ENCODE data around the gene PLCB1.

Gene PLCB1

DNA sequence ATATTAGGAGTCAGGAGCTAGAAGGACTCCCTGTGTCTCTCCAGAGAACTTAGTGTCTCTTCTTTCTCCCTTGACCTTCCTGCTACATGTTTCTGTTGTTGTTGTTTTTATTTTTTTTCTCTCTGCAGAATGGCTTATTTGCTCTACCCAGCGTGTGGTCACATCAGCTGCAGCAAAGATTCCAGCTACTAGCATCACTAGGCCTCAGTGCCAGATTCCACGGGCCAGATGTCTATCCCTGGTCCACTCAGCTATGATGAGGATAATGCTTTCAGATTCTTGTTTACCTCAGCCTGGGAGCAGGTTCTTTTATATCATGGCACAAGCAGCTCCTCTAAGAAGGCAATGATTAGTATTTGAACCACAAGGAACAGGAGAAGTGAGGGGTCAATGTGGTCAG is 110.0 kb downstream of the PLCB1 start:
- no peaks in the 10 kb centered on the region for H3K4me1 ChIP-seq (ENCODE audit: control insufficient read depth in 2 of 2, insufficient read depth in 2 of 2, low read length in 2 of 2)
- no peaks in the 10 kb centered on the region for H3K36me3 ChIP-seq (ENCODE audit: control insufficient read depth in 2 of 2, insufficient read depth in 2 of 2, low read length in 2 of 2)
- H3K27me3 ChIP-seq (ENCODE audit: control insufficient read depth in 2 of 2, insufficient read depth in 2 of 2, low read length in 2 of 2), result no peaks in the 10 kb centered on the region
- no peak overlapping the region for H3K4me3 ChIP-seq (ENCODE audit: low read length in 2 of 2)
- no peak overlapping the region for H3K27ac ChIP-seq (ENCODE audit: low read depth in 2 of 2, low read length in 2 of 2)
- no peak overlapping the region for H3K9ac ChIP-seq (ENCODE audit: low read depth in 1 of 2, low read length in 2 of 2)
- H3K9me3 ChIP-seq (ENCODE audit: control insufficient read depth in 2 of 2, low read length in 2 of 2), result no peaks in the 10 kb centered on the region

GRCh38 chr20:8242827-8243724 is 111.0 kb downstream of the PLCB1 start:
- Histone ChIP-seq H3K27ac (ENCODE audit: low read depth in 2 of 2, low read length in 2 of 2) (no peak overlapping the region), H3K4me1 (ENCODE audit: control insufficient read depth in 2 of 2, insufficient read depth in 2 of 2, low read length in 2 of 2) (no peaks in the 10 kb centered on the region)

GRCh38 chr20:8244637-8245036 is 112.6 kb downstream of the PLCB1 start:
- Histone ChIP-seq H3K4me3 (ENCODE audit: low read length in 2 of 2) (no peak overlapping the region), H3K36me3 (ENCODE audit: control insufficient read depth in 2 of 2, insufficient read depth in 2 of 2, low read length in 2 of 2) (no peaks in the 10 kb centered on the region), H3K4me1 (ENCODE audit: control insufficient read depth in 2 of 2, insufficient read depth in 2 of 2, low read length in 2 of 2) (no peaks in the 10 kb centered on the region), H3K9ac (ENCODE audit: low read depth in 1 of 2, low read length in 2 of 2) (no peak overlapping the region), H3K9me3 (ENCODE audit: control insufficient read depth in 2 of 2, low read length in 2 of 2) (no peaks in the 10 kb centered on the region), H3K27me3 (ENCODE audit: control insufficient read depth in 2 of 2, insufficient read depth in 2 of 2, low read length in 2 of 2) (no peaks in the 10 kb centered on the region), H3K27ac (ENCODE audit: low read depth in 2 of 2, low read length in 2 of 2) (no peak overlapping the region)

More at GRCh38 chr20:8242827-8243724, 111.0 kb downstream of the PLCB1 start:
- Histone ChIP-seq H3K9me3 (ENCODE audit: control insufficient read depth in 2 of 2, low read length in 2 of 2) (no peaks in the 10 kb centered on the region), H3K27me3 (ENCODE audit: control insufficient read depth in 2 of 2, insufficient read depth in 2 of 2, low read length in 2 of 2) (no peaks in the 10 kb centered on the region), H3K9ac (ENCODE audit: low read depth in 1 of 2, low read length in 2 of 2) (no peak overlapping the region), H3K4me3 (ENCODE audit: low read length in 2 of 2) (no peak overlapping the region), H3K36me3 (ENCODE audit: control insufficient read depth in 2 of 2, insufficient read depth in 2 of 2, low read length in 2 of 2) (no peaks in the 10 kb centered on the region)

DNA sequence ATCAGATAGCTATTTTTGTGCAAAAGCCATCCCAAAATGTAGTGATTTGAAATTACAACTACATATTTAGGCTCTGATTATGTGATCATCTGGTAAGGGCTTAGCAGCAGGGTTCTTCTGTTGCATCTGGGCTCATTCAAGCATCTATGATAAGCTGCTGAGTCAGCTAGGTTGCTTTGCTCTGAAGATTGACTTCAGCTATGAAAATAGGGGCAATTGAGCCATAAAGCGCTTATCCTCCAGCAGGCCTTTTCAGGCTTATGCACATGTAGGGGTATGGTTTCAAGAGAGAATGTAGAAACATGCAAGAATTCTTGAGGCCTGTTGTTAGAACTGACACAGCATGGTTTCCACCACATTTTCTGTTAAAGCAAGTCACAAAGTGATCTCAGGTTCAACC is 114.1 kb downstream of the PLCB1 start:
- Histone ChIP-seq H3K27ac (ENCODE audit: low read depth in 2 of 2, low read length in 2 of 2) (no peak overlapping the region), H3K36me3 (ENCODE audit: control insufficient read depth in 2 of 2, insufficient read depth in 2 of 2, low read length in 2 of 2) (no peaks in the 10 kb centered on the region), H3K9ac (ENCODE audit: low read depth in 1 of 2, low read length in 2 of 2) (no peak overlapping the region), H3K27me3 (ENCODE audit: control insufficient read depth in 2 of 2, insufficient read depth in 2 of 2, low read length in 2 of 2) (no peaks in the 10 kb centered on the region), H3K4me1 (ENCODE audit: control insufficient read depth in 2 of 2, insufficient read depth in 2 of 2, low read length in 2 of 2) (no peaks in the 10 kb centered on the region), H3K4me3 (ENCODE audit: low read length in 2 of 2) (no peak overlapping the region), H3K9me3 (ENCODE audit: control insufficient read depth in 2 of 2, low read length in 2 of 2) (no peaks in the 10 kb centered on the region)

- Histone ChIP-seq H3K4me3 (ENCODE audit: low read length in 2 of 2) (no peak overlapping the region), H3K27ac (ENCODE audit: low read depth in 2 of 2, low read length in 2 of 2) (no peak overlapping the region), H3K9me3 (ENCODE audit: control insufficient read depth in 2 of 2, low read length in 2 of 2) (no peaks in the 10 kb centered on the region), H3K9ac (ENCODE audit: low read depth in 1 of 2, low read length in 2 of 2) (no peak overlapping the region), H3K36me3 (ENCODE audit: control insufficient read depth in 2 of 2, insufficient read depth in 2 of 2, low read length in 2 of 2) (no peaks in the 10 kb centered on the region), H3K27me3 (ENCODE audit: control insufficient read depth in 2 of 2, insufficient read depth in 2 of 2, low read length in 2 of 2) (no peaks in the 10 kb centered on the region), H3K4me1 (ENCODE audit: control insufficient read depth in 2 of 2, insufficient read depth in 2 of 2, low read length in 2 of 2) (no peaks in the 10 kb centered on the region)
Observed at GRCh38 chr20:8246716-8247115, 114.7 kb downstream of the PLCB1 start.

DNA sequence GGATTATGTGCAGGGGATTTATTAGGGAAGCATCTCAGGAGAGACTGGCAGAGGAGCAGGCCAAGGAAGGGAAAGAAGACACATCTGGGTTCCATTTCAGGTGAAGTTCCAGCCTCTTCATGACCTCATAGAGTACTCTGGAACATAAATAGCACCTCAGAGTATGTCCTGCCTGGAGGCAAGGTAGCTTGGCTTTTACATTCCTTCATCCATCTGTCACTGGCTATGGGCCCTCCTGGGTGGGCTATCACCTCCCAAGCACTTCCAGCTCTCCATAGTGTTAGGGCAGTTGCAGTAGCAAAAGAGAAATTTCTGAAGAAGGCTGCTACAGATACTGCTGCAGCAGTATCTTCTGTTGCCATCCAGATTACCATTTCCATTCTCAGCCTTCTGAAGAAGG is 116.0 kb downstream of the PLCB1 start:
- no peak overlapping the region for H3K4me3 ChIP-seq (ENCODE audit: low read length in 2 of 2)
- H3K27ac ChIP-seq (ENCODE audit: low read depth in 2 of 2, low read length in 2 of 2), result no peak overlapping the region
- H3K4me1 ChIP-seq (ENCODE audit: control insufficient read depth in 2 of 2, insufficient read depth in 2 of 2, low read length in 2 of 2), result no peaks in the 10 kb centered on the region
- H3K36me3 ChIP-seq (ENCODE audit: control insufficient read depth in 2 of 2, insufficient read depth in 2 of 2, low read length in 2 of 2), result no peaks in the 10 kb centered on the region
- H3K27me3 ChIP-seq (ENCODE audit: control insufficient read depth in 2 of 2, insufficient read depth in 2 of 2, low read length in 2 of 2), result no peaks in the 10 kb centered on the region
- no peaks in the 10 kb centered on the region for H3K9me3 ChIP-seq (ENCODE audit: control insufficient read depth in 2 of 2, low read length in 2 of 2)
- no peak overlapping the region for H3K9ac ChIP-seq (ENCODE audit: low read depth in 1 of 2, low read length in 2 of 2)

- Histone ChIP-seq H3K4me1 (ENCODE audit: control insufficient read depth in 2 of 2, insufficient read depth in 2 of 2, low read length in 2 of 2) (no peaks in the 10 kb centered on the region), H3K36me3 (ENCODE audit: control insufficient read depth in 2 of 2, insufficient read depth in 2 of 2, low read length in 2 of 2) (no peaks in the 10 kb centered on the region)
Observed at GRCh38 chr20:8249634-8250033, 117.6 kb downstream of the PLCB1 start.

DNA sequence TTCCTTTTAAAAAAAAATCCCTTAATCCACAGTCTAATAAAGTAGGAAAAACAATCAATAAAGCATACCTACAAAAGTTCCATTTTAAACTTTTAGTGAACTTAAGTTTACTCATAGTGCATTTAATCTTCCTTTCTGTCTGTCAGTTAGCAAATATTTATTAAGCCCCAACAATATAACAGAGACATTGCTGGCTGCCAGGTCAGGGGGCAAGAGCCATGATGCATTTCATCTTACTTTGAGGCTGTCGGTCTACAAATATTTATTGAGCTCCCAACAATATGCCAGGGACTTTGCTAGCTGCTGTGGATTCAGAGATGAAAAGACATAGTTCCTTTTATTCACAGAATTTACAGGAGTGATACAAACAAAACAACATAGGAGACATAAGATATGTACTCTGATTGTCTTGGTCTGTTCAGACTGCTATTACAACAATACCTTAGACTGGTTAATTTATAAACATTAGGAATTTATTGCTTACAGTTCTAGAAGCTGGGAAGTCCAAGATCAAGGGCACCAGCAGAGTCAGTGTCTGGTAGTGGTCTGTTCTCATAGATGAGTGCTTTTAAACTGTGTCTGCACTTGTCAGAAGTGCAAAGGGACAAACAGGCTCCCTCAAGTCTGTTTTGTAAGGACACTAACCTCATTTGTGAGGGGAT is 118.6 kb downstream of the PLCB1 start:
- H3K9ac ChIP-seq (ENCODE audit: low read depth in 1 of 2, low read length in 2 of 2), result no peak overlapping the region

More at GRCh38 chr20:8249634-8250033, 117.6 kb downstream of the PLCB1 start:
- Histone ChIP-seq H3K9ac (ENCODE audit: low read depth in 1 of 2, low read length in 2 of 2) (no peak overlapping the region), H3K27ac (ENCODE audit: low read depth in 2 of 2, low read length in 2 of 2) (no peak overlapping the region), H3K9me3 (ENCODE audit: control insufficient read depth in 2 of 2, low read length in 2 of 2) (no peaks in the 10 kb centered on the region), H3K27me3 (ENCODE audit: control insufficient read depth in 2 of 2, insufficient read depth in 2 of 2, low read length in 2 of 2) (no peaks in the 10 kb centered on the region), H3K4me3 (ENCODE audit: low read length in 2 of 2) (no peak overlapping the region)

DNA sequence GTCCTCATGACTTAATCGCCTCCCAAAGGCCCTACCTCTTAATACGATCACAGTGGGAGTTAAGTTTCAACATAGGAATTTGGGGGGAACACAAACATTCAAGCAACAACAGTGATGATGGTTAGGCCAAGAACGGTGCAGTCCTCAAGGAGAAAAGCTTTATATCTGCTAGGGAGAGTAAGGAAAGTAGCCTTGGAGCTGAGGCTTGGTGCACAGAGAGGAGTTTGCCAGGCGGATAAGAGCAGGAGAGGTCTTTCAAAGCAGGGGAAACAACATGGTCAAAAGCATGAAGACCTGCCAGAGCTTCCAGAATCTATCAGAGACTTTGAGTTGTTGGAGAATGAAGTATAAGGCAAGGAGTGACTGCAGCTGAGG is 119.1 kb downstream of the PLCB1 start:
- H3K36me3 ChIP-seq (ENCODE audit: control insufficient read depth in 2 of 2, insufficient read depth in 2 of 2, low read length in 2 of 2), result no peaks in the 10 kb centered on the region
- H3K9ac ChIP-seq (ENCODE audit: low read depth in 1 of 2, low read length in 2 of 2), result no peak overlapping the region
- H3K4me3 ChIP-seq (ENCODE audit: low read length in 2 of 2), result no peak overlapping the region
- no peak overlapping the region for H3K27ac ChIP-seq (ENCODE audit: low read depth in 2 of 2, low read length in 2 of 2)
- H3K4me1 ChIP-seq (ENCODE audit: control insufficient read depth in 2 of 2, insufficient read depth in 2 of 2, low read length in 2 of 2), result no peaks in the 10 kb centered on the region
- H3K9me3 ChIP-seq (ENCODE audit: control insufficient read depth in 2 of 2, low read length in 2 of 2), result no peaks in the 10 kb centered on the region
- no peaks in the 10 kb centered on the region for H3K27me3 ChIP-seq (ENCODE audit: control insufficient read depth in 2 of 2, insufficient read depth in 2 of 2, low read length in 2 of 2)

More for the DNA sequence above, 118.6 kb downstream of the PLCB1 start:
- Histone ChIP-seq H3K4me1 (ENCODE audit: control insufficient read depth in 2 of 2, insufficient read depth in 2 of 2, low read length in 2 of 2) (no peaks in the 10 kb centered on the region), H3K9me3 (ENCODE audit: control insufficient read depth in 2 of 2, low read length in 2 of 2) (no peaks in the 10 kb centered on the region), H3K27ac (ENCODE audit: low read depth in 2 of 2, low read length in 2 of 2) (no peak overlapping the region), H3K36me3 (ENCODE audit: control insufficient read depth in 2 of 2, insufficient read depth in 2 of 2, low read length in 2 of 2) (no peaks in the 10 kb centered on the region), H3K27me3 (ENCODE audit: control insufficient read depth in 2 of 2, insufficient read depth in 2 of 2, low read length in 2 of 2) (no peaks in the 10 kb centered on the region), H3K4me3 (ENCODE audit: low read length in 2 of 2) (no peak overlapping the region)

DNA sequence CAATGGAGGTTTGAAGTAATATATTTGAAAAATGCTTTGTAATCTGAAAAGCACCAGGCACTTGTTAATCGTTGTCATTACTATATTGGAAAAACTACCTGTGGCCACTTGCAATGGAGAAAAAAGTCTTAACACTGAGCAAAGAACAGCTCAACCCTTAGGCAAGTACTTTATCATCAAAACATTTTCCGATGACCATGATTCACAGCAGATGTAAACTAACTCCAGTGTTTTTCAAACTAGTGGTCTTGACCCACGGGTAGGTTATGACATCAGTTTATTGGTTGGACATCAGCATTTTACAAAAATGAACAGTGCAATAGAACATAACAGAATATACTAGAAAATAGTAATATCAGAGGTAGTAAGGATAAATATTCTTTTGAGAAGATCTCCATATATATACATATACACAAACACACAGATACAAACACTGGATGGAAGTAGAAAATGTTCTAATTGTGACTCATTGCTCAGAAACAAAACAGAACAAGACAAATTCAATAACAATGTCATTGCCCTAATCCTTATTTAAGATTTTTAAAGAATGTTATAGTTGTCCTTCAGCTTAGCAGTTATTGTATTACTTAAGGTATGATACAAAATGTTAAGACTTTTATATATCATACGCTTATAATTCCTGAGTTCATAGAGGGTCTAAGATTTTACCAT is 123.0 kb downstream of the PLCB1 start:
- Histone ChIP-seq H3K27ac (ENCODE audit: low read depth in 2 of 2, low read length in 2 of 2) (no peak overlapping the region), H3K36me3 (ENCODE audit: control insufficient read depth in 2 of 2, insufficient read depth in 2 of 2, low read length in 2 of 2) (no peaks in the 10 kb centered on the region), H3K4me3 (ENCODE audit: low read length in 2 of 2) (no peak overlapping the region), H3K9me3 (ENCODE audit: control insufficient read depth in 2 of 2, low read length in 2 of 2) (no peaks in the 10 kb centered on the region), H3K9ac (ENCODE audit: low read depth in 1 of 2, low read length in 2 of 2) (no peak overlapping the region), H3K27me3 (ENCODE audit: control insufficient read depth in 2 of 2, insufficient read depth in 2 of 2, low read length in 2 of 2) (no peaks in the 10 kb centered on the region), H3K4me1 (ENCODE audit: control insufficient read depth in 2 of 2, insufficient read depth in 2 of 2, low read length in 2 of 2) (no peaks in the 10 kb centered on the region)
